ENCODE data around the gene IZUMO4.

GRCh38 chr19:2127758-2128157 is 31.0 kb downstream of the IZUMO4 start:
- TF ChIP-seq CTCF (conservative IDR thresholded peaks at IDR 0.05) (no peak), EZH2 (IDR thresholded peaks at IDR 0.05; ENCODE audit: low read depth) (no peak)

Data from PC-9 (cell line).